Liver (tissue), 9 donors: ENCODE results near the gene KRTAP12-1. TPM values are rescaled to one million over a fixed set of nuclear protein-coding genes. Genes with fewer than 3 reads are reported as not detected.

Experiments used
- DNase-seq: peaks from one replicate; pipeline ENCODE4 v3.0.0-alpha.2; 2017; ENCODE audit warnings: low spot score
- H3K27ac ChIP-seq, 2 donors: one replicate each; pipeline ENCODE4 v1.7.0; 2013; ENCODE audit warnings: inconsistent platforms in 2 of 2, low read length in 2 of 2, control low read depth in 1 of 2, low read depth in 1 of 2, mild to moderate bottlenecking in 1 of 2
- H3K27me3 ChIP-seq, 4 donors: one replicate each; pipeline versions ENCODE4 v1.6.1 to v1.7.0; 2013; ENCODE audit warnings: low read length in 3 of 4, inconsistent platforms in 1 of 4, mild to moderate bottlenecking in 1 of 4, moderate library complexity in 1 of 4; ENCODE audit not compliant: control insufficient read depth in 4 of 4, insufficient read depth in 4 of 4
- H3K36me3 ChIP-seq, 4 donors: one replicate each; pipeline versions ENCODE4 v1.6.1 to v1.7.0; 2013; ENCODE audit warnings: low read length in 3 of 4, mild to moderate bottlenecking in 3 of 4, low read depth in 1 of 4, moderate library complexity in 1 of 4; ENCODE audit not compliant: control insufficient read depth in 4 of 4, insufficient read depth in 3 of 4
- H3K4me1 ChIP-seq, 4 donors: one replicate each; pipeline versions ENCODE4 v1.6.1 to v1.7.0; 2013; ENCODE audit warnings: low read length in 3 of 4, mild to moderate bottlenecking in 3 of 4, moderate library complexity in 1 of 4; ENCODE audit not compliant: control insufficient read depth in 4 of 4, insufficient read depth in 4 of 4
- H3K4me3 ChIP-seq, 3 donors: one replicate each; pipeline versions ENCODE4 v1.6.1 to v1.7.0; 2013; ENCODE audit warnings: low read length in 3 of 3, control low read depth in 1 of 3, low read depth in 1 of 3, mild to moderate bottlenecking in 1 of 3
- H3K9ac ChIP-seq, 2 donors: one replicate each; pipeline ENCODE4 v1.7.0; 2013; ENCODE audit warnings: low read length in 2 of 2, mild to moderate bottlenecking in 2 of 2, moderate library complexity in 2 of 2, control low read depth in 1 of 2, low read depth in 1 of 2
- H3K9me3 ChIP-seq, 4 donors: one replicate each; pipeline versions ENCODE4 v1.6.1 to v1.7.0; 2013; ENCODE audit warnings: low read length in 3 of 4; ENCODE audit not compliant: control insufficient read depth in 4 of 4
- EGR1 ChIP-seq, 2 donors: IDR thresholded peaks; 2 replicates each; pipeline ENCODE4 v1.6.1; 2016 to 2018; ENCODE audit warnings: antibody characterized with exemption in 2 of 2, low read depth in 2 of 2
- FOXA1 ChIP-seq: IDR thresholded peaks from 2 replicates; pipeline ENCODE4 v1.6.1; 2016; ENCODE audit warnings: antibody characterized with exemption
- FOXA2 ChIP-seq: IDR thresholded peaks from 2 replicates; pipeline ENCODE4 v1.6.1; 2016; ENCODE audit warnings: antibody characterized with exemption
- GABPA ChIP-seq, 2 donors: IDR thresholded peaks in 1 of 2; conservative IDR thresholded peaks in 1 of 2; 2 replicates each; pipeline ENCODE4 v1.6.1; 2016; ENCODE audit warnings: antibody characterized with exemption in 2 of 2, mild to moderate bottlenecking in 1 of 2, moderate library complexity in 1 of 2
- HNF4A ChIP-seq, 2 donors: conservative IDR thresholded peaks; 2 replicates each; pipeline ENCODE4 v1.6.1; 2016; ENCODE audit warnings: antibody characterized with exemption in 2 of 2, mild to moderate bottlenecking in 2 of 2
- HNF4G ChIP-seq: IDR thresholded peaks from 2 replicates; pipeline ENCODE4 v1.6.1; 2016; ENCODE audit warnings: antibody characterized with exemption
- JUND ChIP-seq, 2 donors: IDR thresholded peaks; 2 replicates each; pipeline ENCODE4 v1.6.1; 2016; ENCODE audit warnings: antibody characterized with exemption in 2 of 2
- NR2F2 ChIP-seq: IDR thresholded peaks from 2 replicates; pipeline ENCODE4 v1.6.1; 2016; ENCODE audit warnings: antibody characterized with exemption
- RAD21 ChIP-seq, 2 donors: IDR thresholded peaks; 2 replicates each; pipeline ENCODE4 v1.6.1; 2016; ENCODE audit warnings: antibody characterized with exemption in 2 of 2, mild to moderate bottlenecking in 2 of 2
- RXRA ChIP-seq, 2 donors: IDR thresholded peaks; 2 replicates each; pipeline ENCODE4 v1.6.1; 2017 to 2018; ENCODE audit warnings: antibody characterized with exemption in 2 of 2, mild to moderate bottlenecking in 1 of 2
- SP1 ChIP-seq: IDR thresholded peaks from 2 replicates; pipeline ENCODE4 v1.6.1; 2018; ENCODE audit warnings: antibody characterized with exemption, mild to moderate bottlenecking
- TAF1 ChIP-seq: conservative IDR thresholded peaks from 2 replicates; pipeline ENCODE4 v1.6.1; 2016; ENCODE audit warnings: antibody characterized with exemption, mild to moderate bottlenecking
- YY1 ChIP-seq: IDR thresholded peaks from 2 replicates; pipeline ENCODE4 v1.6.1; 2016; ENCODE audit warnings: antibody characterized with exemption, mild to moderate bottlenecking
- WGBS: extraction: QIAGEN DNeasy Blood & Tissue Kit; methylation state at CpG from one replicate; pipeline ENCODE4 v1.1.7; 2013; 5-methylcytosine and 5-hydroxymethylcytosine counted together
- polyA plus RNA-seq, 2 donors: library from polyadenylated mRNA; stranded (reverse) in 1 of 2; unstranded in 1 of 2; fragments of 200-250 nt in 1 of 2; fragments of >200 nt in 1 of 2; fragmentation: Nextera tagmentation in 1 of 2; extraction: Ambion mirVana in 1 of 2; gene quantifications; one replicate each; pipeline versions ENCODE4 v1.2.1 to v1.2.3, GENCODE V29; 2013 to 2015
- total RNA-seq, 2 donors: library from RNA; depleted of rRNA; stranded (reverse); fragments of >200 nt; gene quantifications; one replicate each; pipeline ENCODE4 v1.2.3, GENCODE V29; 2014
- TF ChIP-seq, protein P1 (sequence below): fragments of 150-350 bp; IDR thresholded peaks from 2 replicates; pipeline ENCODE4 v1.5.1; 2017; ENCODE audit warnings: improper control_type of control experiment, low read depth, low read length; ENCODE audit not compliant: missing input control
- TF ChIP-seq, protein P2 (sequence below): IDR thresholded peaks from 2 replicates; pipeline ENCODE4 v1.6.1; 2016; ENCODE audit warnings: antibody characterized with exemption
- TF ChIP-seq, protein P3 (sequence below): IDR thresholded peaks from 2 replicates; pipeline ENCODE4 v1.6.1; 2016; ENCODE audit warnings: antibody characterized with exemption
- TF ChIP-seq, protein P4 (sequence below): IDR thresholded peaks from 2 replicates; pipeline ENCODE4 v1.6.1; 2016; ENCODE audit warnings: antibody characterized with exemption, mild to moderate bottlenecking
- TF ChIP-seq, protein P5 (sequence below): IDR thresholded peaks from 2 replicates; pipeline ENCODE4 v1.6.1; 2016; ENCODE audit warnings: antibody characterized with exemption
- donor health status: healthy.
- donor health status: healthy.
- donor health status: healthy.
- donor health status: healthy.
- donor health status: healthy.

The KRTAP12-1 gene
- total and polyA plus RNA-seq, 4 donors = not detected

DNA sequence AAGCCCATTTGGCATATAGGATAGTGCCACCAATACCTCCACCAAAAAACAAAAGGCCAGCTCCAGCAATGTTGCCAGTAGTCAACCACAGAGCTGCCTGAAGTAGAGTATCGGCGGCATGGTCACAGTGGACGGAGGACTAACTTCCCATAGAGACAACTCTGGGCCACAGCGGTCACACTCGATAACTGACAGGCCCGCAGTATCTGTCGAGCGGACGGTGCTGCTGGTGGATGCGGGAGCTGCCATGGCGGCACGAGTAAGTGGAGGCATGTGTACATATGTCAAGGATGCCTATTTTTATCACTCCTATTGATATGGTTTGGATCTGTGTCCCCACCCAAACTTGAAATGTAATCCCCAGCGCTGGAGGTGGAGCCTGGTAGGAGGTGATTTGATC is 4.1 kb downstream of the KRTAP12-1 start:
- no peaks in the 10 kb centered on the region for H3K4me1 ChIP-seq
- H3K36me3 ChIP-seq = no peaks in the 10 kb centered on the region
- no peak overlapping the region for H3K27ac ChIP-seq
- H3K9me3 ChIP-seq = peaks cover 0 to 5% (median 0%) of the 10 kb centered on the region in 4 donors
- 94% methylated on average over 13 of the region's 13 CpGs for WGBS
- no peak overlapping the region for H3K4me3 ChIP-seq
- H3K27me3 ChIP-seq = no peaks in the 10 kb centered on the region
- DNase-seq = no peak
- TF ChIP-seq YY1 = no peak
- no peak for TF ChIP-seq HNF4A (conservative IDR thresholded peaks at IDR 0.05)
- TF ChIP-seq, protein P1, sequence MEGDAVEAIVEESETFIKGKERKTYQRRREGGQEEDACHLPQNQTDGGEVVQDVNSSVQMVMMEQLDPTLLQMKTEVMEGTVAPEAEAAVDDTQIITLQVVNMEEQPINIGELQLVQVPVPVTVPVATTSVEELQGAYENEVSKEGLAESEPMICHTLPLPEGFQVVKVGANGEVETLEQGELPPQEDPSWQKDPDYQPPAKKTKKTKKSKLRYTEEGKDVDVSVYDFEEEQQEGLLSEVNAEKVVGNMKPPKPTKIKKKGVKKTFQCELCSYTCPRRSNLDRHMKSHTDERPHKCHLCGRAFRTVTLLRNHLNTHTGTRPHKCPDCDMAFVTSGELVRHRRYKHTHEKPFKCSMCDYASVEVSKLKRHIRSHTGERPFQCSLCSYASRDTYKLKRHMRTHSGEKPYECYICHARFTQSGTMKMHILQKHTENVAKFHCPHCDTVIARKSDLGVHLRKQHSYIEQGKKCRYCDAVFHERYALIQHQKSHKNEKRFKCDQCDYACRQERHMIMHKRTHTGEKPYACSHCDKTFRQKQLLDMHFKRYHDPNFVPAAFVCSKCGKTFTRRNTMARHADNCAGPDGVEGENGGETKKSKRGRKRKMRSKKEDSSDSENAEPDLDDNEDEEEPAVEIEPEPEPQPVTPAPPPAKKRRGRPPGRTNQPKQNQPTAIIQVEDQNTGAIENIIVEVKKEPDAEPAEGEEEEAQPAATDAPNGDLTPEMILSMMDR = no peak
- no peak for TF ChIP-seq SP1
- TF ChIP-seq NR2F2 = no peak
- no peak for TF ChIP-seq HNF4G
- TF ChIP-seq, protein P2, sequence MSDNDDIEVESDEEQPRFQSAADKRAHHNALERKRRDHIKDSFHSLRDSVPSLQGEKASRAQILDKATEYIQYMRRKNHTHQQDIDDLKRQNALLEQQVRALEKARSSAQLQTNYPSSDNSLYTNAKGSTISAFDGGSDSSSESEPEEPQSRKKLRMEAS = no peak
- no peak for TF ChIP-seq RXRA (IDR thresholded peaks at IDR 0.05)
- TF ChIP-seq GABPA (IDR thresholded peaks at IDR 0.05 in 1 of 2, conservative IDR thresholded peaks at IDR 0.05 in 1 of 2) = no peak
- TF ChIP-seq FOXA1 = no peak
- H3K9ac ChIP-seq = no peak overlapping the region

DNA sequence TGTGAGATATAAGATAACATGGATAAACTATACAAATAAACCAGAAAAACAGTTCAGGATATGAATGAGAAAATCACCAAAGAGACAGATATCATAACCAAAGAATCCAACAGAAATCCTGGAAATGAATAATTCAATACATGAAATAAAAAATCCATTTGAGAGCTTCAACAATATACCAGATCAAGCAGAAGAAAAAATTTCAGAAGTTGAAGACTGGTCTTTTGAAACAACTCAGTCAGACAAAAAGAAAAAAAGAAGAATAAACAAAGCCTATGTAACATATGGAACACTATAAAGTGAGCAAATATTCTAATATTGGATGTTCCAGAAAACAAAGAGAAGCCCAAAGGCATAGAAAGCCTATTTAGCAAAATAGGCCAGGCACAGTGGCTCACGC is 10.1 kb downstream of the KRTAP12-1 start:
- Histone ChIP-seq H3K36me3 (no peaks in the 10 kb centered on the region), H3K27me3 (no peaks in the 10 kb centered on the region), H3K4me3 (no peak overlapping the region), H3K27ac (no peak overlapping the region), H3K9ac (no peak overlapping the region), H3K4me1 (no peaks in the 10 kb centered on the region), H3K9me3 (peaks cover 0 to 8% (median 3%) of the 10 kb centered on the region in 4 donors)
- no peak for DNase-seq
- TF ChIP-seq, protein P1 = no peak
- no peak for TF ChIP-seq GABPA (IDR thresholded peaks at IDR 0.05 in 1 of 2, conservative IDR thresholded peaks at IDR 0.05 in 1 of 2)
- TF ChIP-seq HNF4G = no peak
- no peak for TF ChIP-seq YY1
- no peak for TF ChIP-seq RAD21 (IDR thresholded peaks at IDR 0.05)
- TF ChIP-seq HNF4A (conservative IDR thresholded peaks at IDR 0.05) = no peak
- TF ChIP-seq RXRA (IDR thresholded peaks at IDR 0.05) = no peak
- no peak for TF ChIP-seq EGR1 (IDR thresholded peaks at IDR 0.05; ENCODE audit: low read depth in 2 of 2)
- TF ChIP-seq, protein P2 = no peak
- no peak for TF ChIP-seq SP1
- TF ChIP-seq, protein P3, sequence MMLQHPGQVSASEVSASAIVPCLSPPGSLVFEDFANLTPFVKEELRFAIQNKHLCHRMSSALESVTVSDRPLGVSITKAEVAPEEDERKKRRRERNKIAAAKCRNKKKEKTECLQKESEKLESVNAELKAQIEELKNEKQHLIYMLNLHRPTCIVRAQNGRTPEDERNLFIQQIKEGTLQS = no peak
- TF ChIP-seq FOXA1 = no peak
- TF ChIP-seq, protein P4, sequence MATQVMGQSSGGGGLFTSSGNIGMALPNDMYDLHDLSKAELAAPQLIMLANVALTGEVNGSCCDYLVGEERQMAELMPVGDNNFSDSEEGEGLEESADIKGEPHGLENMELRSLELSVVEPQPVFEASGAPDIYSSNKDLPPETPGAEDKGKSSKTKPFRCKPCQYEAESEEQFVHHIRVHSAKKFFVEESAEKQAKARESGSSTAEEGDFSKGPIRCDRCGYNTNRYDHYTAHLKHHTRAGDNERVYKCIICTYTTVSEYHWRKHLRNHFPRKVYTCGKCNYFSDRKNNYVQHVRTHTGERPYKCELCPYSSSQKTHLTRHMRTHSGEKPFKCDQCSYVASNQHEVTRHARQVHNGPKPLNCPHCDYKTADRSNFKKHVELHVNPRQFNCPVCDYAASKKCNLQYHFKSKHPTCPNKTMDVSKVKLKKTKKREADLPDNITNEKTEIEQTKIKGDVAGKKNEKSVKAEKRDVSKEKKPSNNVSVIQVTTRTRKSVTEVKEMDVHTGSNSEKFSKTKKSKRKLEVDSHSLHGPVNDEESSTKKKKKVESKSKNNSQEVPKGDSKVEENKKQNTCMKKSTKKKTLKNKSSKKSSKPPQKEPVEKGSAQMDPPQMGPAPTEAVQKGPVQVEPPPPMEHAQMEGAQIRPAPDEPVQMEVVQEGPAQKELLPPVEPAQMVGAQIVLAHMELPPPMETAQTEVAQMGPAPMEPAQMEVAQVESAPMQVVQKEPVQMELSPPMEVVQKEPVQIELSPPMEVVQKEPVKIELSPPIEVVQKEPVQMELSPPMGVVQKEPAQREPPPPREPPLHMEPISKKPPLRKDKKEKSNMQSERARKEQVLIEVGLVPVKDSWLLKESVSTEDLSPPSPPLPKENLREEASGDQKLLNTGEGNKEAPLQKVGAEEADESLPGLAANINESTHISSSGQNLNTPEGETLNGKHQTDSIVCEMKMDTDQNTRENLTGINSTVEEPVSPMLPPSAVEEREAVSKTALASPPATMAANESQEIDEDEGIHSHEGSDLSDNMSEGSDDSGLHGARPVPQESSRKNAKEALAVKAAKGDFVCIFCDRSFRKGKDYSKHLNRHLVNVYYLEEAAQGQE = no peak
- no peak for TF ChIP-seq TAF1
- TF ChIP-seq JUND (IDR thresholded peaks at IDR 0.05) = no peak
- TF ChIP-seq FOXA2 = no peak
- no peak for TF ChIP-seq NR2F2
- TF ChIP-seq, protein P5, sequence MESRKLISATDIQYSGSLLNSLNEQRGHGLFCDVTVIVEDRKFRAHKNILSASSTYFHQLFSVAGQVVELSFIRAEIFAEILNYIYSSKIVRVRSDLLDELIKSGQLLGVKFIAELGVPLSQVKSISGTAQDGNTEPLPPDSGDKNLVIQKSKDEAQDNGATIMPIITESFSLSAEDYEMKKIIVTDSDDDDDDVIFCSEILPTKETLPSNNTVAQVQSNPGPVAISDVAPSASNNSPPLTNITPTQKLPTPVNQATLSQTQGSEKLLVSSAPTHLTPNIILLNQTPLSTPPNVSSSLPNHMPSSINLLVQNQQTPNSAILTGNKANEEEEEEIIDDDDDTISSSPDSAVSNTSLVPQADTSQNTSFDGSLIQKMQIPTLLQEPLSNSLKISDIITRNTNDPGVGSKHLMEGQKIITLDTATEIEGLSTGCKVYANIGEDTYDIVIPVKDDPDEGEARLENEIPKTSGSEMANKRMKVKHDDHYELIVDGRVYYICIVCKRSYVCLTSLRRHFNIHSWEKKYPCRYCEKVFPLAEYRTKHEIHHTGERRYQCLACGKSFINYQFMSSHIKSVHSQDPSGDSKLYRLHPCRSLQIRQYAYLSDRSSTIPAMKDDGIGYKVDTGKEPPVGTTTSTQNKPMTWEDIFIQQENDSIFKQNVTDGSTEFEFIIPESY = no peak
- 97% methylated on average over 1 of the region's 1 CpG for WGBS
